ENCODE measurements around the gene PPM1K. TPM values are rescaled to one million over a fixed set of nuclear protein-coding genes. Genes with fewer than 3 reads are reported as not detected.

The PPM1K gene
- total and polyA plus RNA-seq, 2 donors from 2014 or later: 15.4 to 20.9 TPM

- Histone ChIP-seq H3K27ac (ENCODE audit: low read depth in 2 of 2, low read length in 2 of 2) (no peak overlapping the region), H3K4me1 (ENCODE audit: control insufficient read depth in 2 of 3, insufficient read depth in 2 of 3, low read depth in 1 of 3, low read length in 3 of 3) (peaks cover 0 to 5% (median 0%) of the 10 kb centered on the region in 3 donors), H3K4me3 (ENCODE audit: low read length in 3 of 3) (no peak overlapping the region), H3K9me3 (ENCODE audit: control insufficient read depth in 2 of 3, insufficient read depth in 1 of 3, low read length in 3 of 3) (no peaks in the 10 kb centered on the region), H3K27me3 (ENCODE audit: control insufficient read depth, insufficient read depth, low read length) (no peaks in the 10 kb centered on the region), H3K9ac (ENCODE audit: low read length in 3 of 3) (no peak overlapping the region), H3K36me3 (ENCODE audit: control insufficient read depth in 2 of 3, insufficient read depth in 3 of 3, low read length in 3 of 3) (no peaks in the 10 kb centered on the region)
- TF ChIP-seq CTCF (IDR thresholded peaks at IDR 0.05; ENCODE audit: borderline replicate concordance, extremely low read depth, insufficient read depth): no peak
- DNase-seq (peak in 2 of 5 donors; percentile 30 to 66), FAIRE-seq (peak; percentile 80)
- intact Hi-C loops (cut with DNase I): no loop called here
These were observed 6.6 kb upstream of the PPM1K start for GRCh38 chr4:88291003-88291402.

GRCh38 chr4:88286897-88287296, 2.5 kb upstream of the PPM1K start:
- no peak for FAIRE-seq
- intact Hi-C loops (cut with DNase I): no loop called here

GRCh38 chr4:88285235-88285653, 883 bp upstream of the PPM1K start:
- intact Hi-C loops (cut with DNase I): no loop called here
- no peak for FAIRE-seq
- H3K9me3 ChIP-seq (ENCODE audit: control insufficient read depth in 2 of 3, insufficient read depth in 1 of 3, low read length in 3 of 3): no peaks in the 10 kb centered on the region
- DNase-seq: no peak
- no peak for TF ChIP-seq CTCF (IDR thresholded peaks at IDR 0.05; ENCODE audit: borderline replicate concordance, extremely low read depth, insufficient read depth)
- peak overlapping the region; percentile 80 to 96 for H3K27ac ChIP-seq (ENCODE audit: low read depth in 2 of 2, low read length in 2 of 2)
- peaks cover 0 to 10% (median 7%) of the 10 kb centered on the region in 3 donors for H3K4me1 ChIP-seq (ENCODE audit: control insufficient read depth in 2 of 3, insufficient read depth in 2 of 3, low read depth in 1 of 3, low read length in 3 of 3)
- H3K36me3 ChIP-seq (ENCODE audit: control insufficient read depth in 2 of 3, insufficient read depth in 3 of 3, low read length in 3 of 3): no peaks in the 10 kb centered on the region
- H3K27me3 ChIP-seq (ENCODE audit: control insufficient read depth, insufficient read depth, low read length): no peaks in the 10 kb centered on the region
- peak overlapping the region; percentile 85 to 94 (median 90) for H3K4me3 ChIP-seq (ENCODE audit: low read length in 3 of 3)
- H3K9ac ChIP-seq (ENCODE audit: low read length in 3 of 3): peak overlapping the region; percentile 52 to 95 (median 90)

More at GRCh38 chr4:88286897-88287296, 2.5 kb upstream of the PPM1K start:
- no peak for DNase-seq
- Histone ChIP-seq H3K4me1 (ENCODE audit: control insufficient read depth in 2 of 3, insufficient read depth in 2 of 3, low read depth in 1 of 3, low read length in 3 of 3) (peaks cover 0 to 7% (median 5%) of the 10 kb centered on the region in 3 donors), H3K9ac (ENCODE audit: low read length in 3 of 3) (no peak overlapping the region), H3K9me3 (ENCODE audit: control insufficient read depth in 2 of 3, insufficient read depth in 1 of 3, low read length in 3 of 3) (no peaks in the 10 kb centered on the region), H3K27ac (ENCODE audit: low read depth in 2 of 2, low read length in 2 of 2) (peak overlapping the region; percentile 10 to 30), H3K36me3 (ENCODE audit: control insufficient read depth in 2 of 3, insufficient read depth in 3 of 3, low read length in 3 of 3) (no peaks in the 10 kb centered on the region), H3K27me3 (ENCODE audit: control insufficient read depth, insufficient read depth, low read length) (no peaks in the 10 kb centered on the region), H3K4me3 (ENCODE audit: low read length in 3 of 3) (no peak overlapping the region)
- no peak for TF ChIP-seq CTCF (IDR thresholded peaks at IDR 0.05; ENCODE audit: borderline replicate concordance, extremely low read depth, insufficient read depth)
